T-helper 1 cell treated with Interleukin-12 subunit alpha and Interleukin-12 subunit beta and Interleukin-4 antibody, amounts not matched to agents 30 μg/mL and 1 μg/mL, for 36 hours (primary cell): ENCODE results near the gene QSER1.

Source experiments
- H3K27ac Mint-ChIP-seq: one replicate; pipeline ENCODE4 v1.8.0; 2021; ENCODE audit warnings: mild to moderate bottlenecking, mixed read lengths
- H3K27me3 Mint-ChIP-seq: one replicate; pipeline ENCODE4 v1.8.0; 2021; ENCODE audit warnings: low read depth, mixed read lengths
- H3K36me3 Mint-ChIP-seq: one replicate; pipeline ENCODE4 v1.8.0; 2021; ENCODE audit warnings: low read depth, mixed read lengths
- H3K4me1 Mint-ChIP-seq: one replicate; pipeline ENCODE4 v1.8.0; 2021; ENCODE audit warnings: low read depth, mixed read lengths
- H3K4me3 Mint-ChIP-seq: one replicate; pipeline ENCODE4 v1.8.0; 2021; ENCODE audit warnings: mild to moderate bottlenecking, moderate library complexity, mixed read lengths
- H3K9me3 Mint-ChIP-seq: one replicate; pipeline ENCODE4 v1.8.0; 2021; ENCODE audit warnings: mixed read lengths

QSER1 gene

GRCh38 chr11:32895471-32895870 lies 2.9 kb downstream of the QSER1 start:
- peak overlapping the region; percentile 36 for H3K4me3 Mint-ChIP-seq
- peak overlapping the region; percentile 34 for H3K27ac Mint-ChIP-seq
- peaks cover 3% of the 10 kb centered on the region for H3K36me3 Mint-ChIP-seq
- no peaks in the 10 kb centered on the region for H3K9me3 Mint-ChIP-seq
- H3K4me1 Mint-ChIP-seq, result peaks cover 40% of the 10 kb centered on the region
- peaks cover 15% of the 10 kb centered on the region for H3K27me3 Mint-ChIP-seq

DNA sequence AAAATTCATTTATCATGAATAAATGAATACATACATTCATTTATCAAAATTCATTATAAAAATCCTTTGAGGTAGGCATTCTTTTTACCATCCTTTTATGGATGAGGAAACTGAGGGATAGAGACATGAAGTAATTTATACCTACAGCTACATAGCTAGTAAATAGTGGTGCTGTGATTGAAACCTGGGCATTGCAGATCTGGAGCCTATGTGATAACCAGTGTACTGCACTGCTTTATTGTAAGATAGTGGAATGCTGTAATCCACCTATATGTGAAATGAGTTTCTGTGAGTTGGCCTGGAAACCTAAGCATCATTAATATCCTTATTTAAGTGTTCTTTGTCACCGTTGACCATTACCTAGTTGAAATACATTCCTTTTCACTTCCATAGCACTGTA lies 4.5 kb downstream of the QSER1 start:
- Mint-ChIP-seq H3K36me3 (peaks cover under 1% of the 10 kb centered on the region), H3K27ac (no peak overlapping the region), H3K27me3 (peaks cover 2% of the 10 kb centered on the region), H3K4me1 (peaks cover 31% of the 10 kb centered on the region), H3K9me3 (no peaks in the 10 kb centered on the region), H3K4me3 (no peak overlapping the region)

- Mint-ChIP-seq H3K4me1 (peaks cover 26% of the 10 kb centered on the region), H3K27me3 (no peaks in the 10 kb centered on the region), H3K36me3 (peaks cover 2% of the 10 kb centered on the region), H3K9me3 (no peaks in the 10 kb centered on the region), H3K4me3 (no peak overlapping the region), H3K27ac (peak overlapping the region; percentile 62)
Measured at GRCh38 chr11:32899438-32899837, 6.8 kb downstream of the QSER1 start.

DNA sequence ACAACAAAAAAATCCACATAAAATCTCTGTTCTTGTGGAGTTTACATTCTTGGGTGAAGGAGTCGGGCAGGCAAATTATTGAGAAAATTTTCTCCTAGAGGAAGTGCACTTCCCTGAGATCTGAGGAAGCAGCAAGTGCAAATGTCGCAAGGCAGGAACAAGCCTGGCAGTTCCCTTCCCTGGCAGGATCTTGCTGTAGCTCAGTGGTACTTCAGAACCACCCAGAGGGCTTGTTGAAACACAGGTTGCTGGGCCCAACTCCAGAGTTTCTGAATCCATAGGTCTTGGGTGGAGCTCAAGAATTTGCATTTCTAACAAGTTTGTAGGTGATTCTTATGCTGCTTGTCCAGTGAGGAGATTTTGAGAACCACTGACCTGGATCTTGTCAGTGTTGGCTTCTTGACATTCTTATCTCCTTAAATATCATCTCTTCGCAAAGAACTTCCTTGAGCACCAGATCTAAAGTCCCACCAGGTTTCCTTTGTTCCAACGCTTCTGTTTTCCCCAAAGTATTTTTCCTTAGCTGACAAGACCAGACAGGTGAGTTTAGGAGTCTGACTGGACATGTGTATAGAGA lies 9.6 kb downstream of the QSER1 start:
- no peak overlapping the region for H3K27ac Mint-ChIP-seq
- peaks cover 2% of the 10 kb centered on the region for H3K36me3 Mint-ChIP-seq
- H3K27me3 Mint-ChIP-seq, result no peaks in the 10 kb centered on the region
- peaks cover 20% of the 10 kb centered on the region for H3K4me1 Mint-ChIP-seq
- no peak overlapping the region for H3K4me3 Mint-ChIP-seq
- H3K9me3 Mint-ChIP-seq, result no peaks in the 10 kb centered on the region

GRCh38 chr11:32905028-32905667 lies 12.5 kb downstream of the QSER1 start:
- Mint-ChIP-seq H3K27me3 (no peaks in the 10 kb centered on the region), H3K4me3 (no peak overlapping the region), H3K36me3 (peaks cover 9% of the 10 kb centered on the region), H3K9me3 (no peaks in the 10 kb centered on the region), H3K4me1 (peaks cover 3% of the 10 kb centered on the region), H3K27ac (no peak overlapping the region)

GRCh38 chr11:32908619-32909018 lies 16.0 kb downstream of the QSER1 start:
- Mint-ChIP-seq H3K27me3 (no peaks in the 10 kb centered on the region), H3K36me3 (peaks cover 7% of the 10 kb centered on the region), H3K9me3 (no peaks in the 10 kb centered on the region), H3K27ac (no peak overlapping the region), H3K4me1 (peaks cover 1% of the 10 kb centered on the region), H3K4me3 (no peak overlapping the region)

- Mint-ChIP-seq H3K27me3 (no peaks in the 10 kb centered on the region), H3K36me3 (peaks cover 7% of the 10 kb centered on the region), H3K4me1 (no peaks in the 10 kb centered on the region), H3K27ac (no peak overlapping the region), H3K9me3 (no peaks in the 10 kb centered on the region), H3K4me3 (no peak overlapping the region)
Measured at GRCh38 chr11:32911413-32911812, 18.8 kb downstream of the QSER1 start.

- H3K4me1 Mint-ChIP-seq, result peaks cover 4% of the 10 kb centered on the region
- H3K4me3 Mint-ChIP-seq, result no peak overlapping the region
- H3K27ac Mint-ChIP-seq, result no peak overlapping the region
- H3K36me3 Mint-ChIP-seq, result peaks cover 7% of the 10 kb centered on the region
- no peaks in the 10 kb centered on the region for H3K27me3 Mint-ChIP-seq
- no peaks in the 10 kb centered on the region for H3K9me3 Mint-ChIP-seq
Measured at GRCh38 chr11:32913445-32913844, 20.8 kb downstream of the QSER1 start.

DNA sequence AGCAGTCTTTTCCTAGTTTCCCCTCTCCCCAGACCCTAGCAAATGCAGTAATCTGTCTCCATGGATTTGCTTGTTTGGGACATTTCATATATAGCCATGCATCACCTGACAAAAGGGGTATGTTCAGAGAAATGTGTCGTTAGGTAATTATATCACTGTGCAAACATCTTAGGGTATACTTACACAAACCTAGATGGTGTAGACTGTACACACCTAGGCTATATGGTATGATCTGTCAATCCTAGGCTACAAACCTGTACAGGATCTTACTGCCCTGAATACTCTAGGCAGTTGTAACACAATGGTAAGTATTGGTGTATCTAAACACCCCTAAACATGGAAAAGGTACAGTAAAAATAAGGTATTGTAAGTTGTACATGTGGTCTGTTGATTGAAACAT lies 23.8 kb downstream of the QSER1 start:
- H3K27ac Mint-ChIP-seq, result no peak overlapping the region
- H3K27me3 Mint-ChIP-seq, result no peaks in the 10 kb centered on the region
- H3K4me1 Mint-ChIP-seq, result peaks cover 12% of the 10 kb centered on the region
- H3K36me3 Mint-ChIP-seq, result peaks cover 3% of the 10 kb centered on the region
- H3K4me3 Mint-ChIP-seq, result no peak overlapping the region
- no peaks in the 10 kb centered on the region for H3K9me3 Mint-ChIP-seq

DNA sequence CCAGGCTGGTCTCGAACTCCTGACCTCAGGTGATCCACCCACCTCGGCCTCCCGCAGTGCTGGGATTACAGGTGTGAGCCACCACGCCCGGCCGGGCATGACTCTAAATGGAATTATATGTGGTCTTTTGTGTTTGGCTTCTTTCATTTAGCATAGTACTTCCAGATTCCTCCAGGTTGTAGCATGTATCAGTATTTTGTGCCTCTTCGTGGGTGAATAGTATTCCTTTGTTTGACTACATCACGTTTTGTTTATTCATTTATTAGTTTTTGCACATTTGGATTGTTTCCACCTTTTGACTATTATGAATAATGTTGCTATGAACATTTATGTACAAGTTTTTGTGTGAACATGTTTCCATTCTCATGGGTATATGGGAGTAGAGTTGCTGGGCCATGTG lies 24.4 kb downstream of the QSER1 start:
- Mint-ChIP-seq H3K4me3 (no peak overlapping the region), H3K36me3 (peaks cover 3% of the 10 kb centered on the region), H3K9me3 (no peaks in the 10 kb centered on the region), H3K4me1 (peaks cover 12% of the 10 kb centered on the region), H3K27me3 (no peaks in the 10 kb centered on the region), H3K27ac (no peak overlapping the region)

- H3K36me3 Mint-ChIP-seq, result peaks cover 3% of the 10 kb centered on the region
- no peaks in the 10 kb centered on the region for H3K27me3 Mint-ChIP-seq
- no peak overlapping the region for H3K4me3 Mint-ChIP-seq
- peaks cover 15% of the 10 kb centered on the region for H3K4me1 Mint-ChIP-seq
- no peaks in the 10 kb centered on the region for H3K9me3 Mint-ChIP-seq
- no peak overlapping the region for H3K27ac Mint-ChIP-seq
Measured at GRCh38 chr11:32918427-32918826, 25.8 kb downstream of the QSER1 start.

DNA sequence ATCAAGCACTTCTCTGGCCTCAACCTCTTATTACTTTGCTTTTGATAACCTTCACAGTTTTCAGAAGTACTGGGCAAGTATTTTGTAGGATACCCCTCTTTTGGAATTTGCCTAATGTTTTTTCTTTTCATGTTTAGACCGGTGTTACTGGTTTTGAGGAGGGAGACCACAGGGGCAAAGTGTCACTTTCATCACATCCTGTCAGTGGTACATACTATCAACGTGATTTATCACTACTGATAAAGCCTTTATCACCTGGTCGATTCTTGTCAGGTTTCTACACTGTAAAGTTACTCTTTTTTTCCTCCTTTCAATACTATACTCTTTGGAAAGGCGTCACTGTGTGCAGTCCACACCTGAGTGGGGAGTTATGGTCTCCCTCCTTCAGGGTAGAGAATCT lies 26.7 kb downstream of the QSER1 start:
- no peak overlapping the region for H3K4me3 Mint-ChIP-seq
- no peaks in the 10 kb centered on the region for H3K9me3 Mint-ChIP-seq
- no peak overlapping the region for H3K27ac Mint-ChIP-seq
- no peaks in the 10 kb centered on the region for H3K27me3 Mint-ChIP-seq
- H3K4me1 Mint-ChIP-seq, result peaks cover 17% of the 10 kb centered on the region
- peaks cover 3% of the 10 kb centered on the region for H3K36me3 Mint-ChIP-seq

- Mint-ChIP-seq H3K9me3 (no peaks in the 10 kb centered on the region), H3K27me3 (no peaks in the 10 kb centered on the region), H3K36me3 (peaks cover 3% of the 10 kb centered on the region), H3K27ac (no peak overlapping the region), H3K4me1 (peaks cover 17% of the 10 kb centered on the region), H3K4me3 (no peak overlapping the region)
Measured at GRCh38 chr11:32920570-32920969, 28.0 kb downstream of the QSER1 start.

DNA sequence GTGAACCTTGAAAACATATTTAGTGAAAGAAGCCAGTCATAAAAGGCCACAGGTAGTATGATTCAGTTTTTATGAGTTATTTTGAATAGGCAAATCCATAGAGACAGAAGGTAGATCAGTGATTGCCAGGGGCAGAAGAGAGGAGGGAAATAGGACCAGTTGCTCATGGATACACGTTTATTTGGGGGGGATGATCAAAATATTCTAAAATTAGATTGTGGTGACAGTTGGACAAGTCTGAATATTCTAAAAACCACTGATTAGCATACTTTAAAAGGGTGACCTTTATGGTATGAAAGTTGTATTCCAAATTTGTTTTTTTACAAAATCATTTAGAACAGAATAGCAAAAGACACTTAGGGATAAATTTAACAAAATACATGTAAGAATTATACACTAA lies 28.6 kb downstream of the QSER1 start:
- Mint-ChIP-seq H3K9me3 (no peaks in the 10 kb centered on the region), H3K27ac (no peak overlapping the region), H3K4me1 (peaks cover 17% of the 10 kb centered on the region), H3K4me3 (no peak overlapping the region), H3K36me3 (peaks cover 3% of the 10 kb centered on the region), H3K27me3 (no peaks in the 10 kb centered on the region)

GRCh38 chr11:32931606-32932005 lies 39.0 kb downstream of the QSER1 start:
- no peaks in the 10 kb centered on the region for H3K9me3 Mint-ChIP-seq
- no peaks in the 10 kb centered on the region for H3K27me3 Mint-ChIP-seq
- H3K36me3 Mint-ChIP-seq, result peaks cover 33% of the 10 kb centered on the region
- H3K4me3 Mint-ChIP-seq, result no peak overlapping the region
- no peaks in the 10 kb centered on the region for H3K4me1 Mint-ChIP-seq
- H3K27ac Mint-ChIP-seq, result no peak overlapping the region
